Panc1 (cell line): ENCODE data around the gene CKB. TPM values are rescaled to one million over a fixed set of nuclear protein-coding genes. Genes with fewer than 3 reads are reported as not detected.
A peak's percentile ranks its signal among the peaks of the same experiment; 100 is the strongest.

Experiments used
- ATAC-seq: fragments of 200-7000 bp; cut with Tn5 transposase; 2 replicates; pipeline ENCODE4 v1.9.1; 2020; ENCODE audit warnings: mild to moderate bottlenecking, moderate library complexity
- BruUV-seq: library from RNA; stranded (reverse); fragments of 400-500 nt; replicated peaks from 2 replicates; lab custom pipeline; 2021; lab: Mats Ljungman, UMichigan
- CTCF ChIA-PET: fragments of 300-600 bp; sonication (Branson Sonifier 250); formaldehyde crosslinking; loops from one replicate; lab custom pipeline; 2022; ENCODE audit warnings: antibody characterized with exemption; lab: Charles Lee
- POLR2A ChIA-PET: fragments of 300-600 bp; sonication (Branson Sonifier 250); formaldehyde crosslinking; loops from one replicate; lab custom pipeline; 2022; ENCODE audit warnings: antibody characterized with exemption; lab: Charles Lee
- DNase-seq: peaks from one replicate; pipeline ENCODE4 v3.0.0-alpha.2; 2010; ENCODE audit warnings: low read depth, low spot score
- H3K27ac ChIP-seq: 2 replicates; pipeline ENCODE4 v1.5.1; 2011; ENCODE audit warnings: mild to moderate bottlenecking, low read length, inconsistent platforms
- H3K27me3 ChIP-seq: fragments of 200-500 bp; sonication (Bioruptor generic); 2 replicates; pipeline ENCODE4 v1.6.0; 2014; ENCODE audit warnings: low read length, inconsistent platforms; ENCODE audit not compliant: control insufficient read depth, insufficient read depth
- H3K36me3 ChIP-seq: fragments of 200-500 bp; sonication (Bioruptor generic); 2 replicates; pipeline ENCODE4 v1.5.1; 2014; ENCODE audit warnings: inconsistent platforms, mild to moderate bottlenecking, low read length, moderate library complexity; ENCODE audit not compliant: control insufficient read depth, insufficient read depth
- H3K4me1 ChIP-seq: 2 replicates; pipeline ENCODE4 v1.5.1; 2011; ENCODE audit warnings: inconsistent platforms, mild to moderate bottlenecking, low read length, moderate library complexity; ENCODE audit not compliant: control insufficient read depth, insufficient read depth
- H3K4me3 ChIP-seq, 2 experiments: 2 replicates each; pipeline ENCODE4 v1.5.1; 2011 to 2012; ENCODE audit warnings: low read depth in 2 of 2, low read length in 2 of 2, mild to moderate bottlenecking in 2 of 2, inconsistent platforms in 1 of 2, moderate library complexity in 1 of 2
- H3K9me3 ChIP-seq: fragments of 200-500 bp; sonication (Bioruptor generic); 2 replicates; pipeline ENCODE4 v1.5.1; 2014; ENCODE audit warnings: low read depth, mild to moderate bottlenecking, inconsistent platforms, low read length, moderate library complexity; ENCODE audit not compliant: control insufficient read depth, insufficient read depth
- POLR2AphosphoS5 ChIP-seq: IDR thresholded peaks from 2 replicates; pipeline ENCODE4 v1.6.1; 2012; ENCODE audit warnings: mild to moderate bottlenecking, low read depth, low read length, moderate library complexity
- SIN3A ChIP-seq: IDR thresholded peaks from 2 replicates; pipeline ENCODE4 v1.6.1; 2012; ENCODE audit warnings: low read depth, mild to moderate bottlenecking, low read length, moderate library complexity, borderline replicate concordance; ENCODE audit not compliant: insufficient read depth
- TCF7L2 ChIP-seq: IDR thresholded peaks from 2 replicates; pipeline ENCODE4 v1.6.1; 2011; ENCODE audit warnings: mild to moderate bottlenecking, low read depth, low read length, inconsistent platforms
- in situ Hi-C: cut with HindIII; loops from 2 replicates; pipeline ENCODE4 v1.10.0; 2016; ENCODE audit warnings: low sequenced_read_pairs, low pct_unique_long_range_greater_than_20kb
- intact Hi-C: fragments of 100-400 bp; cut with micrococcal nuclease; formaldehyde crosslinking; loops from one replicate; pipeline ENCODE4 v1.10.0; 2022; ENCODE audit not compliant: unreplicated experiment
- total RNA-seq: library from RNA; stranded (reverse); gene quantifications from one replicate; pipeline ENCODE4 v1.2.1, GENCODE V29; 2021; ENCODE audit not compliant: unreplicated experiment
- TF ChIP-seq, protein P1 (sequence below), 2 experiments: IDR thresholded peaks; 2 replicates each; pipeline ENCODE4 v1.6.1; 2011 to 2012; ENCODE audit warnings: low read depth in 2 of 2, control low read depth in 1 of 2, low read length in 1 of 2, mild to moderate bottlenecking in 1 of 2, moderate library complexity in 1 of 2; ENCODE audit not compliant: insufficient read depth in 1 of 2
- TF ChIP-seq, protein P2 (sequence below): fragments of 450-650 bp; IDR thresholded peaks from 2 replicates; pipeline ENCODE4 v1.5.1; 2017; ENCODE audit warnings: mild to moderate bottlenecking

Gene CKB
- total RNA-seq, 1 experiment from 2014 or later: 436 TPM

DNA sequence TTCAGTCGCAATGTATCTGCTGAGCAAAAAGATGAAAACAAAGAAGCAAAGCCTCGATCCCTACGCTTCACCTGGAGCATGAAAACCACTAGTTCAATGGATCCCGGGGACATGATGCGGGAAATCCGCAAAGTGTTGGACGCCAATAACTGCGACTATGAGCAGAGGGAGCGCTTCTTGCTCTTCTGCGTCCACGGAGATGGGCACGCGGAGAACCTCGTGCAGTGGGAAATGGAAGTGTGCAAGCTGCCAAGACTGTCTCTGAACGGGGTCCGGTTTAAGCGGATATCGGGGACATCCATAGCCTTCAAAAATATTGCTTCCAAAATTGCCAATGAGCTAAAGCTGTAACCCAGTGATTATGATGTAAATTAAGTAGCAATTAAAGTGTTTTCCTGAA, 19.8 kb downstream of the CKB start:
- Histone ChIP-seq H3K4me3 (no peak overlapping the region), H3K36me3 (peaks cover 8% of the 10 kb centered on the region), H3K27ac (no peak overlapping the region), H3K4me1 (no peaks in the 10 kb centered on the region), H3K27me3 (no peaks in the 10 kb centered on the region), H3K9me3 (no peaks in the 10 kb centered on the region)
- CTCF ChIA-PET: no interaction called here
- intact Hi-C loops (no loop called here), in situ Hi-C loops (no loop called here)
- POLR2A ChIA-PET: no interaction called here
- TSS peak; percentile 53 for BruUV-seq
- DNase-seq (no peak), ATAC-seq (no peak)
- TF ChIP-seq, protein P1, sequence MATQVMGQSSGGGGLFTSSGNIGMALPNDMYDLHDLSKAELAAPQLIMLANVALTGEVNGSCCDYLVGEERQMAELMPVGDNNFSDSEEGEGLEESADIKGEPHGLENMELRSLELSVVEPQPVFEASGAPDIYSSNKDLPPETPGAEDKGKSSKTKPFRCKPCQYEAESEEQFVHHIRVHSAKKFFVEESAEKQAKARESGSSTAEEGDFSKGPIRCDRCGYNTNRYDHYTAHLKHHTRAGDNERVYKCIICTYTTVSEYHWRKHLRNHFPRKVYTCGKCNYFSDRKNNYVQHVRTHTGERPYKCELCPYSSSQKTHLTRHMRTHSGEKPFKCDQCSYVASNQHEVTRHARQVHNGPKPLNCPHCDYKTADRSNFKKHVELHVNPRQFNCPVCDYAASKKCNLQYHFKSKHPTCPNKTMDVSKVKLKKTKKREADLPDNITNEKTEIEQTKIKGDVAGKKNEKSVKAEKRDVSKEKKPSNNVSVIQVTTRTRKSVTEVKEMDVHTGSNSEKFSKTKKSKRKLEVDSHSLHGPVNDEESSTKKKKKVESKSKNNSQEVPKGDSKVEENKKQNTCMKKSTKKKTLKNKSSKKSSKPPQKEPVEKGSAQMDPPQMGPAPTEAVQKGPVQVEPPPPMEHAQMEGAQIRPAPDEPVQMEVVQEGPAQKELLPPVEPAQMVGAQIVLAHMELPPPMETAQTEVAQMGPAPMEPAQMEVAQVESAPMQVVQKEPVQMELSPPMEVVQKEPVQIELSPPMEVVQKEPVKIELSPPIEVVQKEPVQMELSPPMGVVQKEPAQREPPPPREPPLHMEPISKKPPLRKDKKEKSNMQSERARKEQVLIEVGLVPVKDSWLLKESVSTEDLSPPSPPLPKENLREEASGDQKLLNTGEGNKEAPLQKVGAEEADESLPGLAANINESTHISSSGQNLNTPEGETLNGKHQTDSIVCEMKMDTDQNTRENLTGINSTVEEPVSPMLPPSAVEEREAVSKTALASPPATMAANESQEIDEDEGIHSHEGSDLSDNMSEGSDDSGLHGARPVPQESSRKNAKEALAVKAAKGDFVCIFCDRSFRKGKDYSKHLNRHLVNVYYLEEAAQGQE (IDR thresholded peaks at IDR 0.05; ENCODE audit: insufficient read depth in 1 of 2, low read depth in 2 of 2, low read length in 1 of 2): no peak
- no peak for TF ChIP-seq SIN3A
- no peak for TF ChIP-seq TCF7L2
- no peak for TF ChIP-seq POLR2AphosphoS5
- TF ChIP-seq, protein P2, sequence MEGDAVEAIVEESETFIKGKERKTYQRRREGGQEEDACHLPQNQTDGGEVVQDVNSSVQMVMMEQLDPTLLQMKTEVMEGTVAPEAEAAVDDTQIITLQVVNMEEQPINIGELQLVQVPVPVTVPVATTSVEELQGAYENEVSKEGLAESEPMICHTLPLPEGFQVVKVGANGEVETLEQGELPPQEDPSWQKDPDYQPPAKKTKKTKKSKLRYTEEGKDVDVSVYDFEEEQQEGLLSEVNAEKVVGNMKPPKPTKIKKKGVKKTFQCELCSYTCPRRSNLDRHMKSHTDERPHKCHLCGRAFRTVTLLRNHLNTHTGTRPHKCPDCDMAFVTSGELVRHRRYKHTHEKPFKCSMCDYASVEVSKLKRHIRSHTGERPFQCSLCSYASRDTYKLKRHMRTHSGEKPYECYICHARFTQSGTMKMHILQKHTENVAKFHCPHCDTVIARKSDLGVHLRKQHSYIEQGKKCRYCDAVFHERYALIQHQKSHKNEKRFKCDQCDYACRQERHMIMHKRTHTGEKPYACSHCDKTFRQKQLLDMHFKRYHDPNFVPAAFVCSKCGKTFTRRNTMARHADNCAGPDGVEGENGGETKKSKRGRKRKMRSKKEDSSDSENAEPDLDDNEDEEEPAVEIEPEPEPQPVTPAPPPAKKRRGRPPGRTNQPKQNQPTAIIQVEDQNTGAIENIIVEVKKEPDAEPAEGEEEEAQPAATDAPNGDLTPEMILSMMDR: no peak

DNA sequence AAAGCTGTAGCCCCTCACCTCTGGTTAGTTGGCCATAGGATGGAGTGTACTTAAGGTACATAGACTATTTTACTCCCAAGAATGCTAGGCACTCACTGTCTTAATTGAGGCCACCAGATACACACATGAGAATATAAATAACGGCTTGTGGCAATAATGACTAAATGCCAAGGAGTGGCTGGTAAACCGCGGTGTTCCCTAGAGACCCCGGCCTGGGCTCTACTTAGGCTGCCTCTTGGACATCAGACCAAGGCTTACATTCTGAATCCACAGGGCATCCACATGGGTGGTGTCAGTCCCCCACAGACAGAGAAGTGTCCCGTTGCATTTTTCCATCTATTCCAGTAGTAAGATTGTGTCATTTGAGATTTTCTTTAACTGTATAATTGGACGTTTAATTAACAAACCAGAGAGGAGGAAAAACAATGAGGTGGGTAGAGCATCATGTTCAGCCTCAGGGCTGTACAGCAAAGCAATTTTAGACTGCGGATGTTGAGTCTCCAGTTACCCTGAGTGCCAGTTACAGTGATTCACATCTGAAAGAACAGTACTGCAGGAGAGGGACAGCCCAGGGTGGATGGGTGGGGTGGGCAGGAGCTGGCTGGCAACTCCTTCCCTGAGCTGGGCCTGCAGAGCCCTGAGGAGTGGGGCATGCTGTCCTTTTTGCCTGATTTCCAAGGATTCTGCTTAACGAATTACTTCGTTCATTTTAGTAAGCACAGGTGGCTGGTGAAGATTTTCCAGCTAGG, 20.5 kb downstream of the CKB start:
- Histone ChIP-seq H3K27me3 (no peaks in the 10 kb centered on the region), H3K4me3 (no peak overlapping the region), H3K4me1 (no peaks in the 10 kb centered on the region), H3K36me3 (peaks cover 8% of the 10 kb centered on the region), H3K27ac (no peak overlapping the region), H3K9me3 (no peaks in the 10 kb centered on the region)
- POLR2A ChIA-PET: no interaction called here
- intact Hi-C loops (no loop called here), in situ Hi-C loops (no loop called here)
- TF ChIP-seq POLR2AphosphoS5: no peak
- TF ChIP-seq, protein P1 (IDR thresholded peaks at IDR 0.05; ENCODE audit: insufficient read depth in 1 of 2, low read depth in 2 of 2, low read length in 1 of 2): no peak
- TF ChIP-seq, protein P2: no peak
- no peak for TF ChIP-seq SIN3A
- TF ChIP-seq TCF7L2: no peak
- CTCF ChIA-PET: no interaction called here
- no peak for DNase-seq
- BruUV-seq: no TSS peak
- ATAC-seq: no peak
